Measurements from ENCODE around the gene SH3PXD2B. TPM values are rescaled to one million over a fixed set of nuclear protein-coding genes. Genes with fewer than 3 reads are reported as not detected.

The SH3PXD2B gene
- total RNA-seq, 3 donors from 2014 or later, result 35.3 to 118 (median 43.9) TPM

DNA sequence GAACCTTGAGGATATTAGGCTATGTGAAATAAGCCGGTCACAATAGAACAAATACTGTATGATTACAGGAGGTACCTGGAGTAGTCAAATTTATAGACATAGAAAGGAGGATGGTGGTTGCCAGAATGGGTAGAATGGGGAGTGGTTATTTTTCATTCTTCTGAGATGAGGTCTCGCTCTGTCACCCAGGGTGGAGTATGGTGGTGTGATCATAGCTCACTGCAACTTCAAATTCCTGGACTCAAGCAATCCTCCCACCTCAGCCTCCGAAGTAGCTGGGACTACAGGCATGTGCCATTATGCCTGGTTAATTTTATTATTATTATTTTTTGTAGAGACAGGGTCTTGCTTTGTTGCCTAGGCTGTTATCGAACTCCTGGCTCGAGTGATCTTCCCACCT is 27.1 kb downstream of the SH3PXD2B start:
- intact Hi-C loops (cut with DNase I; ENCODE audit: low total_unique reads), result no loop called here
- Histone ChIP-seq H3K27ac (peak overlapping the region; percentile 91 to 95), H3K36me3 (no peaks in the 10 kb centered on the region), H3K4me1 (peaks cover 10 to 26% of the 10 kb centered on the region in 2 donors), H3K9me3 (no peaks in the 10 kb centered on the region), H3K4me3 (no peak overlapping the region), H3K27me3 (no peaks in the 10 kb centered on the region)
- DNase-seq (ENCODE audit: low spot score in 2 of 2), result no peak
- TF ChIP-seq POLR2A (IDR thresholded peaks at IDR 0.05) (no peak), POLR2AphosphoS5 (IDR thresholded peaks at IDR 0.05) (no peak)
- TF ChIP-seq, protein P1, sequence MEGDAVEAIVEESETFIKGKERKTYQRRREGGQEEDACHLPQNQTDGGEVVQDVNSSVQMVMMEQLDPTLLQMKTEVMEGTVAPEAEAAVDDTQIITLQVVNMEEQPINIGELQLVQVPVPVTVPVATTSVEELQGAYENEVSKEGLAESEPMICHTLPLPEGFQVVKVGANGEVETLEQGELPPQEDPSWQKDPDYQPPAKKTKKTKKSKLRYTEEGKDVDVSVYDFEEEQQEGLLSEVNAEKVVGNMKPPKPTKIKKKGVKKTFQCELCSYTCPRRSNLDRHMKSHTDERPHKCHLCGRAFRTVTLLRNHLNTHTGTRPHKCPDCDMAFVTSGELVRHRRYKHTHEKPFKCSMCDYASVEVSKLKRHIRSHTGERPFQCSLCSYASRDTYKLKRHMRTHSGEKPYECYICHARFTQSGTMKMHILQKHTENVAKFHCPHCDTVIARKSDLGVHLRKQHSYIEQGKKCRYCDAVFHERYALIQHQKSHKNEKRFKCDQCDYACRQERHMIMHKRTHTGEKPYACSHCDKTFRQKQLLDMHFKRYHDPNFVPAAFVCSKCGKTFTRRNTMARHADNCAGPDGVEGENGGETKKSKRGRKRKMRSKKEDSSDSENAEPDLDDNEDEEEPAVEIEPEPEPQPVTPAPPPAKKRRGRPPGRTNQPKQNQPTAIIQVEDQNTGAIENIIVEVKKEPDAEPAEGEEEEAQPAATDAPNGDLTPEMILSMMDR (IDR thresholded peaks at IDR 0.05), result no peak

GRCh38 chr5:172426086-172426485 is 28.2 kb downstream of the SH3PXD2B start:
- TF ChIP-seq POLR2A (IDR thresholded peaks at IDR 0.05) (no peak), POLR2AphosphoS5 (IDR thresholded peaks at IDR 0.05) (peak; percentile 9 to 49 (median 37))
- TF ChIP-seq, protein P1 (IDR thresholded peaks at IDR 0.05), result no peak
- Histone ChIP-seq H3K36me3 (no peaks in the 10 kb centered on the region), H3K4me3 (peak overlapping the region in 1 of 3 donors; percentile 0), H3K27me3 (no peaks in the 10 kb centered on the region), H3K27ac (peak overlapping the region; percentile 91 to 95), H3K4me1 (peaks cover 10 to 26% of the 10 kb centered on the region in 2 donors), H3K9me3 (no peaks in the 10 kb centered on the region)
- intact Hi-C loops (cut with DNase I; ENCODE audit: low total_unique reads), result no loop called here
- no peak for DNase-seq (ENCODE audit: low spot score in 2 of 2)

GRCh38 chr5:172425402-172425801 is 28.9 kb downstream of the SH3PXD2B start:
- Histone ChIP-seq H3K4me1 (peaks cover 7 to 25% of the 10 kb centered on the region in 2 donors), H3K4me3 (no peak overlapping the region), H3K27ac (peak overlapping the region; percentile 91 to 95), H3K9me3 (no peaks in the 10 kb centered on the region), H3K27me3 (no peaks in the 10 kb centered on the region), H3K36me3 (no peaks in the 10 kb centered on the region)
- no peak for DNase-seq (ENCODE audit: low spot score in 2 of 2)
- intact Hi-C loops (cut with DNase I; ENCODE audit: low total_unique reads), result no loop called here
- TF ChIP-seq POLR2AphosphoS5 (IDR thresholded peaks at IDR 0.05), result no peak
- TF ChIP-seq, protein P1 (IDR thresholded peaks at IDR 0.05), result no peak
- TF ChIP-seq POLR2A (IDR thresholded peaks at IDR 0.05), result no peak

DNA sequence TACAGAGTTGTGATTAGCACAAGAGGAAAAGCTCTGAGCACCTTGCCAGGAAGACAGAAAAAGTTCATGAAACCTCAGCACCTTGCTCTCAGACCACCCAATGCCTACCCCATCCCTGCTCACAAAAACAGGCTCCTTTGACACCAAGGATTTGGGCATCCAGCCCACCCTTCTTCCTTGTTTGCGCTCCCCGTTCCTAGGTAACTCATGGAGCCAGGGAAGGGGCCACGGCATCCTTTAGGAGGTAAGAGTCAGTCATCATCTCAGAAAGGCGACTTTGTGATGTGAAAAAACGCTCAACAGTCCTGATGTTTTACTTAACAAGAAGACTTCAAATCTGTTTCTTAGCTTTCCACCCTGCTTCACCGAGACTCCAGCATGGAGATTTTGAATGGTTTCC is 29.5 kb downstream of the SH3PXD2B start:
- TF ChIP-seq POLR2A (IDR thresholded peaks at IDR 0.05), result no peak
- TF ChIP-seq POLR2AphosphoS5 (IDR thresholded peaks at IDR 0.05), result no peak
- TF ChIP-seq, protein P1 (IDR thresholded peaks at IDR 0.05), result no peak
- H3K4me3 ChIP-seq, result no peak overlapping the region
- H3K27ac ChIP-seq, result peak overlapping the region; percentile 91 to 95
- peaks cover 6 to 25% of the 10 kb centered on the region in 2 donors for H3K4me1 ChIP-seq
- H3K27me3 ChIP-seq, result no peaks in the 10 kb centered on the region
- DNase-seq (ENCODE audit: low spot score in 2 of 2), result no peak
- no peaks in the 10 kb centered on the region for H3K36me3 ChIP-seq
- no peaks in the 10 kb centered on the region for H3K9me3 ChIP-seq
- intact Hi-C loops (cut with DNase I; ENCODE audit: low total_unique reads), result no loop called here

GRCh38 chr5:172424111-172424490 is 30.2 kb downstream of the SH3PXD2B start:
- Histone ChIP-seq H3K27ac (peak overlapping the region; percentile 91 to 95), H3K36me3 (no peaks in the 10 kb centered on the region), H3K9me3 (no peaks in the 10 kb centered on the region), H3K4me3 (no peak overlapping the region), H3K27me3 (no peaks in the 10 kb centered on the region), H3K4me1 (peaks cover 12 to 31% of the 10 kb centered on the region in 2 donors)
- intact Hi-C loops (cut with DNase I; ENCODE audit: low total_unique reads), result no loop called here
- no peak for TF ChIP-seq POLR2AphosphoS5 (IDR thresholded peaks at IDR 0.05)
- TF ChIP-seq, protein P1 (IDR thresholded peaks at IDR 0.05), result no peak
- TF ChIP-seq POLR2A (IDR thresholded peaks at IDR 0.05), result no peak
- no peak for DNase-seq (ENCODE audit: low spot score in 2 of 2)
